ENCODE measurements around the gene ZSWIM3.

GRCh38 chr20:45840700-45841198 lies 16.7 kb upstream of the ZSWIM3 start:
- TF ChIP-seq CTCF (IDR thresholded peaks at IDR 0.05) = no peak
- TF ChIP-seq EP300 (IDR thresholded peaks at IDR 0.05) = no peak
- TF ChIP-seq POLR2A (IDR thresholded peaks at IDR 0.05) = no peak
